Osteoblast (primary cell): ENCODE data around the gene NGF. TPM values are rescaled to one million over a fixed set of nuclear protein-coding genes. Genes with fewer than 3 reads are reported as not detected.

ENCODE experiments used
- DNase-seq: peaks from one replicate; pipeline ENCODE4 v3.0.0; 2011; ENCODE audit warnings: low spot score, mixed read lengths; ENCODE audit not compliant: insufficient read length; ENCODE audit errors: missing footprints
- H2AFZ ChIP-seq: 2 replicates; pipeline ENCODE4 v1.6.0; 2011; ENCODE audit warnings: mild to moderate bottlenecking, low read length
- H3K27ac ChIP-seq: 2 replicates; pipeline ENCODE4 v1.5.1; 2011; ENCODE audit warnings: mild to moderate bottlenecking, low read depth, low read length, moderate library complexity
- H3K27me3 ChIP-seq: 2 replicates; pipeline ENCODE4 v1.6.0; 2012; ENCODE audit warnings: mild to moderate bottlenecking, control low read depth, inconsistent platforms, low read length, moderate library complexity; ENCODE audit not compliant: insufficient read depth
- H3K36me3 ChIP-seq: 2 replicates; pipeline ENCODE4 v1.5.1; 2011; ENCODE audit warnings: mild to moderate bottlenecking, low read length, control low read depth, moderate library complexity; ENCODE audit not compliant: insufficient read depth
- H3K4me1 ChIP-seq: 2 replicates; pipeline ENCODE4 v1.5.1; 2011; ENCODE audit warnings: mild to moderate bottlenecking, low read length, control low read depth, moderate library complexity; ENCODE audit not compliant: insufficient read depth
- H3K4me2 ChIP-seq: 2 replicates; pipeline ENCODE4 v1.6.0; 2011; ENCODE audit warnings: mild to moderate bottlenecking, low read length; ENCODE audit not compliant: insufficient read depth
- H3K4me3 ChIP-seq: fragments of 200-600 bp; sonication (generic); 3 replicates; pipeline ENCODE4 v1.5.1; 2012; ENCODE audit warnings: mild to moderate bottlenecking, low read length, inconsistent platforms; ENCODE audit not compliant: insufficient read depth
- H3K79me2 ChIP-seq: 2 replicates; pipeline ENCODE4 v1.6.0; 2012; ENCODE audit warnings: mild to moderate bottlenecking, low read length, control low read depth, inconsistent platforms; ENCODE audit not compliant: insufficient read depth
- H3K9me3 ChIP-seq: 2 replicates; pipeline ENCODE4 v1.5.1; 2011; ENCODE audit warnings: low read depth, low read length, control low read depth
- H4K20me1 ChIP-seq: 2 replicates; pipeline ENCODE4 v1.6.0; 2012; ENCODE audit warnings: mild to moderate bottlenecking, low read length, control low read depth; ENCODE audit not compliant: insufficient read depth
- total RNA-seq: library from RNA; depleted of rRNA; stranded (reverse); fragments of >200 nt; gene quantifications from 2 replicates; pipeline ENCODE4 v1.2.3, GENCODE V29; 2012
- TF ChIP-seq, protein P1 (sequence below): IDR thresholded peaks from 2 replicates; pipeline ENCODE4 v1.5.1; 2011; ENCODE audit warnings: mild to moderate bottlenecking, low read depth, low read length, moderate library complexity; ENCODE audit errors: extremely low read depth

NGF gene
- total RNA-seq, 1 donor = 6.2 TPM

DNA sequence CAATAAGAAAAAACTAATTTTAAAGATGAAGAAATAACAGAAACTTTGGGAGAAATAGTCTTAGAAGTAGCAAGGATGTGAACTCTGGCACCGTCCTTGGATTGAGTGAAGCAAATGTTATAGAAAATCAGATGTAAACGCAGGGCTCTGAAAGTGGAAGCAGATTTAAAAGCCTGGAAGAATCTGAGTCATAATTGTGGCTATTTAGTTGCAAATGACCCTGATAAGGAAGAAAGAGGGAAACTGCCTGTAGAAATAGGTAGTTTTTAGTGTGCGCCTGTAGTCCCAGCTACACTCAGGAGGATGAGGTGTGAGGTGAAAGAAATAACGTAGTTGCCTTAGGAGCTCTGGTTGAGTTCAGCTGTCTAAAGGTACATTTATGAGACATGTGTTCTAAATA is 101.0 kb downstream of the NGF start:
- H4K20me1 ChIP-seq = no peaks in the 10 kb centered on the region
- H3K79me2 ChIP-seq = no peaks in the 10 kb centered on the region
- no peak overlapping the region for H3K4me3 ChIP-seq
- peaks cover 20% of the 10 kb centered on the region for H3K4me1 ChIP-seq
- H3K27ac ChIP-seq = no peak overlapping the region
- TF ChIP-seq, protein P1, sequence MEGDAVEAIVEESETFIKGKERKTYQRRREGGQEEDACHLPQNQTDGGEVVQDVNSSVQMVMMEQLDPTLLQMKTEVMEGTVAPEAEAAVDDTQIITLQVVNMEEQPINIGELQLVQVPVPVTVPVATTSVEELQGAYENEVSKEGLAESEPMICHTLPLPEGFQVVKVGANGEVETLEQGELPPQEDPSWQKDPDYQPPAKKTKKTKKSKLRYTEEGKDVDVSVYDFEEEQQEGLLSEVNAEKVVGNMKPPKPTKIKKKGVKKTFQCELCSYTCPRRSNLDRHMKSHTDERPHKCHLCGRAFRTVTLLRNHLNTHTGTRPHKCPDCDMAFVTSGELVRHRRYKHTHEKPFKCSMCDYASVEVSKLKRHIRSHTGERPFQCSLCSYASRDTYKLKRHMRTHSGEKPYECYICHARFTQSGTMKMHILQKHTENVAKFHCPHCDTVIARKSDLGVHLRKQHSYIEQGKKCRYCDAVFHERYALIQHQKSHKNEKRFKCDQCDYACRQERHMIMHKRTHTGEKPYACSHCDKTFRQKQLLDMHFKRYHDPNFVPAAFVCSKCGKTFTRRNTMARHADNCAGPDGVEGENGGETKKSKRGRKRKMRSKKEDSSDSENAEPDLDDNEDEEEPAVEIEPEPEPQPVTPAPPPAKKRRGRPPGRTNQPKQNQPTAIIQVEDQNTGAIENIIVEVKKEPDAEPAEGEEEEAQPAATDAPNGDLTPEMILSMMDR = no peak
- H3K4me2 ChIP-seq = no peak overlapping the region
- H3K36me3 ChIP-seq = no peaks in the 10 kb centered on the region
- no peak overlapping the region for H2AFZ ChIP-seq
- H3K27me3 ChIP-seq = no peaks in the 10 kb centered on the region
- H3K9me3 ChIP-seq = no peaks in the 10 kb centered on the region
- DNase-seq = no peak

Other genes starting within 250 kb of the NGF start
- 1.4 and 2.1 TPM in 2 replicates for gene TSPAN2, start 248.7 kb downstream of the NGF start, total RNA-seq